WERI-Rb-1 (cell line): ENCODE results near the gene ABCA4.

ENCODE experiments used
- DNase-seq: peaks from one replicate; pipeline ENCODE4 v3.0.0-alpha.2; 2020
- H3K27ac ChIP-seq: fragments of 250-450 bp; sonication (Bioruptor Pico); 2 replicates; pipeline ENCODE4 v1.5.1; 2020; ENCODE audit warnings: mild to moderate bottlenecking, moderate library complexity
- H3K27me3 ChIP-seq: fragments of 250-450 bp; sonication (Bioruptor Pico); 2 replicates; pipeline ENCODE4 v1.5.1; 2021; ENCODE audit warnings: mild to moderate bottlenecking, low read depth, moderate library complexity; ENCODE audit not compliant: insufficient read depth, severe bottlenecking
- H3K36me3 ChIP-seq: fragments of 250-450 bp; sonication (Bioruptor Pico); 2 replicates; pipeline ENCODE4 v1.5.1; 2020; ENCODE audit warnings: mild to moderate bottlenecking, moderate library complexity
- H3K4me3 ChIP-seq: 2 replicates; pipeline ENCODE4 v1.5.1; 2011; ENCODE audit warnings: low read depth, mild to moderate bottlenecking, control low read depth, low read length
- H3K9me3 ChIP-seq: fragments of 250-450 bp; sonication (Bioruptor Pico); 2 replicates; pipeline ENCODE4 v1.5.1; 2021; ENCODE audit warnings: mild to moderate bottlenecking, moderate library complexity; ENCODE audit not compliant: severe bottlenecking
- TF ChIP-seq, protein P1 (sequence below): IDR thresholded peaks from 2 replicates; pipeline ENCODE4 v1.5.1; 2011; ENCODE audit warnings: low read depth, mild to moderate bottlenecking, control low read depth, inconsistent platforms, low read length

Gene ABCA4

DNA sequence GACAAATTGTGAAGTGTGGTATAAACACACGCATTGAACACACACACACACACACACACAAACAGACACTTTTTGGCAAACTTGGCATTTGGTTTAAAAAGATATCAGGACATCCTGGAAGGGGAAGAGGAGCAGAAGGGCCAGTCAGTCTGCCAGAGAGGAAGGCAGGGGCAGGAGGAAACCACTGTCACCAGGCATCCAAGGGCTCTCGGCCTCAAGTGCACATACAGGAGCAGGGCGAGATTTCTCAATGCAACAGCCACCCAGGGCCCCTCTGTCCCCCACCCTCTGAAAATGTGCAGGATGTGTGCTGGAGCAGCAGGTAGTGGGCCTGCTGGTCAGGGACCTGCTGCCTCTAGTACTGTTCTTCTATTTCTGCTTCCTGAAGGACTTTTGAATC, 71.2 kb downstream of the ABCA4 start:
- H3K27me3 ChIP-seq = no peaks in the 10 kb centered on the region
- H3K36me3 ChIP-seq = 0 out of 2 replicates have a peak, but pooled peaks cover 3% of the 10 kb centered on the region
- no peak for DNase-seq
- TF ChIP-seq, protein P1, sequence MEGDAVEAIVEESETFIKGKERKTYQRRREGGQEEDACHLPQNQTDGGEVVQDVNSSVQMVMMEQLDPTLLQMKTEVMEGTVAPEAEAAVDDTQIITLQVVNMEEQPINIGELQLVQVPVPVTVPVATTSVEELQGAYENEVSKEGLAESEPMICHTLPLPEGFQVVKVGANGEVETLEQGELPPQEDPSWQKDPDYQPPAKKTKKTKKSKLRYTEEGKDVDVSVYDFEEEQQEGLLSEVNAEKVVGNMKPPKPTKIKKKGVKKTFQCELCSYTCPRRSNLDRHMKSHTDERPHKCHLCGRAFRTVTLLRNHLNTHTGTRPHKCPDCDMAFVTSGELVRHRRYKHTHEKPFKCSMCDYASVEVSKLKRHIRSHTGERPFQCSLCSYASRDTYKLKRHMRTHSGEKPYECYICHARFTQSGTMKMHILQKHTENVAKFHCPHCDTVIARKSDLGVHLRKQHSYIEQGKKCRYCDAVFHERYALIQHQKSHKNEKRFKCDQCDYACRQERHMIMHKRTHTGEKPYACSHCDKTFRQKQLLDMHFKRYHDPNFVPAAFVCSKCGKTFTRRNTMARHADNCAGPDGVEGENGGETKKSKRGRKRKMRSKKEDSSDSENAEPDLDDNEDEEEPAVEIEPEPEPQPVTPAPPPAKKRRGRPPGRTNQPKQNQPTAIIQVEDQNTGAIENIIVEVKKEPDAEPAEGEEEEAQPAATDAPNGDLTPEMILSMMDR = no peak
- no peak overlapping the region for H3K27ac ChIP-seq
- H3K9me3 ChIP-seq = no peaks in the 10 kb centered on the region
- no peak overlapping the region for H3K4me3 ChIP-seq

DNA sequence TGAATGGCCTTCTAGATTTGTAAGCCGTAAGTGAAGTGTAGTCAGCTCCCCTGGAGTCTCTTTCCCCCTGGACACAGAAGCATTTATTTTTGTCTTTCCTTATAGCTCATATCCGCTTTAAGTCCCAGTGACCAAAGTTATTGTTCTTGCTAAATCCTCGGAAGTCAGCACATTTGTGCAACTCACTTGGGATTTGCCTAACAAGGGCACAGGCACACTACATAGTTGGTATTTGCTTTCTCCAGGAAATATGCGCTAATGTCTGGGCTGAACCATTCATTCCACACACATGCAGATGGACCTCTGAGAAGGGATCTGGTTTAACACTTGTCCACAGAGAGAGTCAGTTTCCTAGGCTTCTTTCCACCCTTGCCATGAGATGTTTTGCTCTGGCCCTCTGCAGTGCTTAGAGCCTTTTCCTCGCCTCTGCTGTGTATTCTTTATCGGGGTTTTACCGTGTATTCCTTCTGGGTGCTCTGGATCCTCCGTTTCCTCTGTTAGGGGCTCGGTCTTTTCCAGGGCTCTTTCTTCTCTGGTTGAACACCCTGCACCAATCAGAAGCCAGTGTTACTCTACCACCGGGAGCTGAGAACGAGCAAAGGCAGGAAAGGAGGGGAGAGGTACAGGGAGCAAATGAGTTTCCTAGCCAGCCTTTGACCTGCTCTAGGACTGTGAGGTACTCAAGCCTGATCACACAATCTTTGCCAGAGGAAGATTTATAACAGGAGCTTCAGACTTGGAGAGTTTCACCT, 72.4 kb downstream of the ABCA4 start:
- Histone ChIP-seq H3K36me3 (0 out of 2 replicates have a peak, but pooled peaks cover under 1% of the 10 kb centered on the region), H3K27me3 (no peaks in the 10 kb centered on the region), H3K4me3 (no peak overlapping the region), H3K27ac (no peak overlapping the region), H3K9me3 (no peaks in the 10 kb centered on the region)
- TF ChIP-seq, protein P1 = no peak
- DNase-seq = no peak

DNA sequence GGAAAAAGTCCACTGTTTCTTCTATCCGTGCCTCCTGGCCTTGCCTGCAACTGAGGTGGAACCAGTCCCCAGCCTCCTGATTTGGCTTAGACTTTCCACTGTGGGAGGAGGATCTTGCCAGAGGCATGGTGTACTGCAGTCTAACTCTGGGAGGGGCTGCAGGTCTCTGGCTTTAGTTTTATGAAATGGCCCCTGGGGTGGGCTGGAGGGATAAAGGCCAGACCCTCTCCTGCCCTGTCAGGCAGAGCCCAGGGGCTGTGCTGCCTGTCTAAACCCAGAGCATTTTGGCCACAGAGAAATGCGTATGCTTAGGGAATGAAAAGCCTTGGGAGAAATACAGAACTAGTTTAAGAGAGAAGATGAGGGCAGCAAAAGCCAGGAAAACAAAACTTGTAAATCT, 73.0 kb downstream of the ABCA4 start:
- H3K27me3 ChIP-seq = no peaks in the 10 kb centered on the region
- H3K9me3 ChIP-seq = no peaks in the 10 kb centered on the region
- TF ChIP-seq, protein P1 = no peak
- H3K36me3 ChIP-seq = no peaks in the 10 kb centered on the region
- no peak for DNase-seq
- no peak overlapping the region for H3K27ac ChIP-seq
- H3K4me3 ChIP-seq = no peak overlapping the region

DNA sequence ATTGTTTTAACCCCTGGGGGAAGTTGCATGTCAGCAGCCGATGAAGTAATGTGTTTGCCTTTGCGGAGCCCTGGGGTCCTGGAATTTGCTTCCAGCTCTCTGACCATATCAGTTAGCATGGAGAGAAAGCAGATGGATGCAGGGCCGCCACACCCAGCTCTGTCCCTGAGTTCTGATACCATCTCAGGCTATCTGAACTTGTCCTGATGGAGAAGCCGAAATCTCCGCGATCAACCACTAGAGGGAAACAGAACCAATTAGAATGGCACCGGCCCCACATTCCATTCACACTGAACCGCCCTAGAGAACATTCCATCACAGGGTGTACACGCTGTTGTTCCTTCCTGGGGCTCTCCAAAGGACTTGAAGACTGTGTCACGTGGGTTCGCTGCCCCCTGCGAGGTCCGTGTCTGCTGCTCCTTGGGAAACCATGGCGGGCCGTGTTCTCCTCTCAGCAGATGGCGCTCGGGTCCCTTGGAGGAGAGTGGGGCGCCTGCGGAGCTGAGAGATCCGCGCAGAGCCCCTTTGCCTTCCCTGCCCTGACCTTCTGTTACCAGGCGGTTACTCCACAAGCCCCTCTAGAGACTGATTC, 75.4 kb downstream of the ABCA4 start:
- peaks cover 3% of the 10 kb centered on the region; the same call in 1 of the 2 replicates for H3K36me3 ChIP-seq

DNA sequence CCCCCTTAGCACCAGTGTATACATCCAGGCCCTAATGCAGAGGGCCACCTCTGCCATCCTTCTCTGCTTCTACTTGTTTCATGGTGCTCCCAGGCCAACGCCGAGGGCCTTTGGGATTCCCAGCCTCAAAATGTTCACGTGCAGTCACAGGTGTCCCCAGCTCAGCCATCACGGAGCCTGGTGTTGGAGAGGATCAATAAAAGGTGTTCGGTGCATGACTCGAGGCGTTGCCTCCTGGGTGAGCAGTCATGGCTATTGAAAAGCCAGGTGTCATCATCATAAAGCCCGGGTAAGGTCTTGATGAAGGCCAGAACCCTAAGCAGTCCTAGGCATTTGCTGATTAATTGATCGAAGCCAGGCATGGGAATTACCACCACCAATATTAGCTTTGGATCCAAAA, 76.1 kb downstream of the ABCA4 start:
- Histone ChIP-seq H3K36me3 (peaks cover 4% of the 10 kb centered on the region; the same call in 1 of the 2 replicates), H3K9me3 (no peaks in the 10 kb centered on the region), H3K4me3 (no peak overlapping the region), H3K27me3 (no peaks in the 10 kb centered on the region), H3K27ac (no peak overlapping the region)
- TF ChIP-seq, protein P1 = no peak
- DNase-seq = no peak

More for the DNA sequence above, 75.4 kb downstream of the ABCA4 start:
- Histone ChIP-seq H3K27ac (no peak overlapping the region), H3K9me3 (no peaks in the 10 kb centered on the region), H3K27me3 (no peaks in the 10 kb centered on the region), H3K4me3 (no peak overlapping the region)
- TF ChIP-seq, protein P1 = peak; percentile 60; the same call in 1 of the 2 replicates
- DNase-seq = peak; percentile 45
